Activated T-cell treated with anti-CD3 and anti-CD28 coated beads, Interleukin-2, amount 50 U/mL, for 4 hours (primary cell): ENCODE data around the gene MARF1. TPM values are rescaled to one million over a fixed set of nuclear protein-coding genes. Genes with fewer than 3 reads are reported as not detected.
A peak's percentile ranks its signal among the peaks of the same experiment; 100 is the strongest.
"Not testable (repeated sequence)": the region's sequence is repeated elsewhere in the genome, so short reads cannot be mapped to it uniquely, and the experiment has no call there.

Experiments
- ATAC-seq, 2 donors: fragments of 200-7000 bp; cut with Tn5 transposase; one replicate each; pipeline ENCODE4 v1.10.0; 2021
- DNase-seq: peaks from one replicate; pipeline ENCODE4 v3.0.0-alpha.2; 2020
- H3K27me3 Mint-ChIP-seq: one replicate; pipeline ENCODE4 v1.8.0; 2021; ENCODE audit warnings: low read depth, mixed read lengths
- H3K36me3 Mint-ChIP-seq: one replicate; pipeline ENCODE4 v1.8.0; 2022; ENCODE audit warnings: mixed read lengths; ENCODE audit not compliant: insufficient read depth
- H3K4me1 Mint-ChIP-seq: one replicate; pipeline ENCODE4 v1.8.0; 2021; ENCODE audit warnings: low read depth, mixed read lengths
- H3K4me3 Mint-ChIP-seq: one replicate; pipeline ENCODE4 v1.8.0; 2021; ENCODE audit warnings: mild to moderate bottlenecking, moderate library complexity, mixed read lengths
- H3K9me3 Mint-ChIP-seq: one replicate; pipeline ENCODE4 v1.8.0; 2021; ENCODE audit warnings: mixed read lengths
- total RNA-seq, 3 donors: library from RNA; stranded (reverse); gene quantifications; one replicate each; pipeline ENCODE4 v1.2.1, GENCODE V29; 2021

The MARF1 gene, protein sequence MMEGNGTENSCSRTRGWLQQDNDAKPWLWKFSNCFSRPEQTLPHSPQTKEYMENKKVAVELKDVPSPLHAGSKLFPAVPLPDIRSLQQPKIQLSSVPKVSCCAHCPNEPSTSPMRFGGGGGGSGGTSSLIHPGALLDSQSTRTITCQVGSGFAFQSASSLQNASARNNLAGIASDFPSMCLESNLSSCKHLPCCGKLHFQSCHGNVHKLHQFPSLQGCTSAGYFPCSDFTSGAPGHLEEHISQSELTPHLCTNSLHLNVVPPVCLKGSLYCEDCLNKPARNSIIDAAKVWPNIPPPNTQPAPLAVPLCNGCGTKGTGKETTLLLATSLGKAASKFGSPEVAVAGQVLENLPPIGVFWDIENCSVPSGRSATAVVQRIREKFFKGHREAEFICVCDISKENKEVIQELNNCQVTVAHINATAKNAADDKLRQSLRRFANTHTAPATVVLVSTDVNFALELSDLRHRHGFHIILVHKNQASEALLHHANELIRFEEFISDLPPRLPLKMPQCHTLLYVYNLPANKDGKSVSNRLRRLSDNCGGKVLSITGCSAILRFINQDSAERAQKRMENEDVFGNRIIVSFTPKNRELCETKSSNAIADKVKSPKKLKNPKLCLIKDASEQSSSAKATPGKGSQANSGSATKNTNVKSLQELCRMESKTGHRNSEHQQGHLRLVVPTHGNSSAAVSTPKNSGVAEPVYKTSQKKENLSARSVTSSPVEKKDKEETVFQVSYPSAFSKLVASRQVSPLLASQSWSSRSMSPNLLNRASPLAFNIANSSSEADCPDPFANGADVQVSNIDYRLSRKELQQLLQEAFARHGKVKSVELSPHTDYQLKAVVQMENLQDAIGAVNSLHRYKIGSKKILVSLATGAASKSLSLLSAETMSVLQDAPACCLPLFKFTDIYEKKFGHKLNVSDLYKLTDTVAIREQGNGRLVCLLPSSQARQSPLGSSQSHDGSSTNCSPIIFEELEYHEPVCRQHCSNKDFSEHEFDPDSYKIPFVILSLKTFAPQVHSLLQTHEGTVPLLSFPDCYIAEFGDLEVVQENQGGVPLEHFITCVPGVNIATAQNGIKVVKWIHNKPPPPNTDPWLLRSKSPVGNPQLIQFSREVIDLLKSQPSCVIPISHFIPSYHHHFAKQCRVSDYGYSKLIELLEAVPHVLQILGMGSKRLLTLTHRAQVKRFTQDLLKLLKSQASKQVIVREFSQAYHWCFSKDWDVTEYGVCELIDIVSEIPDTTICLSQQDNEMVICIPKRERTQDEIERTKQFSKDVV (N-terminal part only)
- 10 to 100 TPM; 24.3 to 35.0 (median 34.1) TPM for total RNA-seq

DNA sequence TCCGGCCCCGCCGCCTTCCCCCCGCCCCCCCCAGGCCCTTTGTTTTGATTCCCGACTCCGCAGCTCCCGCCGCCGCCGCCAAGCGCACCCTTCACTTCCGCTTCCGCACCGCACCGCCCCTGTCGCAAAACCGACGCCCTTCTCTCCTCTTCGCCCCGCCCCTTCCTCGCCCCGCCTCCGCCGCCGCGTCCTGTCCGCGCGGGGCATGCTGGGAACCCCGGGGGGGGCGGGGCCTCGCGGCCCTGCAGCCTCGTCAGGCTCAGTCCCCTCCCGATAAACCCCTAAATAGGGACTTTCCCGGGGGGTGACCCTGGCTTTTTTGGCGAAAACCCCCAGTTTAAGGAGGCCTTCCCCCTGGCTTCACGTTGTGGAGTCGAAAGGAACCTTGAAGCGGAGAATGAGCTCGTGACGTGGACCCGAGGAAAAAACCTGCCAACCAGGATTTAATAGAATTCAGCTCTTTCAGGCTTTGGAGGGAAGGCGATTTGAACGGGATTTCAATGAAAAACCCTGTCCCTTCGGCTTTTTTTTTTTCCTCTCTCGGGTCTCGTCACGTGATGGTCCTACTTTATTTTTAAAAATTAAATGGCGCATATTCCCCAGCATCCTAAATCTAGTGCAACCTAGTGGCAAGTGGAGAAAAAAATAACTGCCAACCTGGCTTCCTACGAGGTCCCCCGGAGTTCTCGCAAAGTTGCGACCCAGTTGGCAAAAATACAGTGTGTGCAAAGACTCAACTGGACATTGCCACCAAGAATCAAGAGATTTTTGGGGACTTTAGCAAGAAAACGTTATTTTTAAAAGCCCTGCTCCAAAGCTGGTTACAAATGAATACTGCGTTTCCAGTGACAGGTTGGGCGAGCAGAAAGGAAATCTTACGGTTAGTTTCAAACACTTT lies at the start of gene MARF1:
Gene MARF1 (minus strand): TSS at position 107 of the 898 bp plus-strand sequence. CDS start 3,921 bp downstream, outside the sequence.
- H3K9me3 Mint-ChIP-seq: no peaks in the 10 kb centered on the region
- no peaks in the 10 kb centered on the region for H3K27me3 Mint-ChIP-seq
- peak; percentile 75 to 76 for ATAC-seq
- peaks cover 9% of the 10 kb centered on the region for H3K36me3 Mint-ChIP-seq
- peak; percentile 100 for DNase-seq
- peaks cover 51% of the 10 kb centered on the region for H3K4me1 Mint-ChIP-seq
- peak within 1 kb of the TSS; percentile 89 for H3K4me3 Mint-ChIP-seq

DNA sequence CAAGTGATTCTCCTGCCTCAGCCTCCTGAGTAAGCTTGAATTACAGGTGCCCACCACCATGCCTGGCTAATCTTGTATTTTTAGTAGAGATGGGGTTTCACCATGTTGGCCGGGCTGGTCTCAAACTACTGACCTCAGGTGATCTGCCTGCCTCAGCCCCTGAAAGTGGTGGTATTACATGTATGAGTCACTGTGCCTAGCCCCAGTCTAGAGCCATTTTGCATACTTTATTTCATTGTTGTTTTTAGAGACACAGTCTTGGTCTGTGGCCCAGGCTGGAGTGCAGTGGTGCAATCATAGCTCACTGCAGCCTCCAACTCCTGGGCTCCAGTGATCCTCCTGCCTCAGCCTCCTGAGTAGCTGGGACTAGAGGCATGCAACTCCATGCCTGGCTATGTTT lies 49.6 kb upstream of the MARF1 start:
- H3K9me3 Mint-ChIP-seq, ATAC-seq, H3K27me3 Mint-ChIP-seq, H3K4me3 Mint-ChIP-seq, H3K4me1 Mint-ChIP-seq, DNase-seq: not testable (repeated sequence)
- H3K36me3 Mint-ChIP-seq: peaks cover 32% of the 10 kb centered on the region

DNA sequence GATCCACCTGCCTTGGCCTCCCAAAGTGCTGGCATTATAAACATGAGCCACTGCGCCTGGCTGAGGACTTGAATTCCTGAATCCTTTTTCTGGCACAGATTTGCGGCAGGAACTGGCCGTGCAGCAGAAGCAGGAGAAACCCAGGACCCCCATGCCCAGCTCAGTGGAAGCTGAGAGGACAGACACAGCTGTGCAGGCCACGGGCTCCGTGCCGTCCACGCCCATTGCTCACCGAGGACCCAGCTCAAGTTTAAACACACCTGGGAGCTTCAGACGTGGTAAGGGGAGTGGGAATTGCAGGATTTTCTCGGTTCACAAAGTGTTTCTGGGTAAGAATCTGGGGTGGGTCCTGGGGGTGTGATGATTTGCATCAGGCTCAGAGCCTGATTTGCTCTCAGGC lies 48.1 kb upstream of the MARF1 start:
- ATAC-seq (no peak), DNase-seq (no peak)
- H3K36me3 Mint-ChIP-seq: peaks cover 37% of the 10 kb centered on the region
- H3K4me1 Mint-ChIP-seq: no peaks in the 10 kb centered on the region
- no peaks in the 10 kb centered on the region for H3K27me3 Mint-ChIP-seq
- no peaks in the 10 kb centered on the region for H3K9me3 Mint-ChIP-seq
- no peak overlapping the region for H3K4me3 Mint-ChIP-seq

DNA sequence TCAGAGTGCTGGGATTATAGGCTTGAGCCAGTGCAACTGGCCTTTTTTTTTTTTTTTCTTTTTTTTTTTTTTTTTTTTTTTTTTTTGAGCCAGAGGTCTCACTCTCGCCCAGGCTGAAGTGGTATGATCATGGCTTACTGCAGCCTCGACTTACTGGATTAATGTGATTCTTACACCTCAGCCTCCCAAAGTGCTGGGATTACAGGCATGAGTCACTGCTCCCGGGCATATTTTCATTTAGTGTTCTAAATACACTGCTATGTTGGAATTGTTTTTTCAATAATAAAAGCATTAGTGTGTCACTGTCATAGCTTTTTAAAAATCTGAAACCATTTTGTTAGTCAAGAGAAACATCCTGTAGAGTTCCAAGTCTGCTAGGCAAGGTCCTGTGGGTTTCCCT lies 47.3 kb upstream of the MARF1 start:
- Mint-ChIP-seq H3K27me3 (no peaks in the 10 kb centered on the region), H3K36me3 (peaks cover 36% of the 10 kb centered on the region), H3K4me1 (peaks cover 3% of the 10 kb centered on the region), H3K9me3 (no peaks in the 10 kb centered on the region), H3K4me3 (no peak overlapping the region)
- ATAC-seq: no peak
- no peak for DNase-seq

DNA sequence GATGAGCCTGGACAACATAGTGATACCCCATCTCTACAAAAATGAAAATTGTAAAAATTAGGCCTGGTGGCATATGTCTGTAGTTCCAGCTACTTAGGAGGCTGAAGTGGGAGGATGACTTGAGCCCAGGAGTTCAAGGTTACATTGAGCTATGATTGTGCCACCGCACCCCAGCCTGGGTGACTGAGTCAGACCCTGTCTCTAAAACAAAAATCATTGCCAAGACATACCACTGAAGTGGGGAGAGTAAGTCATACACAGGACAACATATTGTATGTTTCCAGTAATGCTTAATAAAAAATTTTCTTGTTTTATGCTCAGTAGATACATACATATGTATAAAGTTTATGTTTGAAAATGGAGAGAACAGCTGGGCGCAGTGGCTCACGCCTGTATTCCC lies 46.3 kb upstream of the MARF1 start:
- Mint-ChIP-seq H3K36me3 (peaks cover 35% of the 10 kb centered on the region), H3K4me1 (peaks cover 3% of the 10 kb centered on the region), H3K27me3 (no peaks in the 10 kb centered on the region), H3K4me3 (no peak overlapping the region), H3K9me3 (no peaks in the 10 kb centered on the region)
- DNase-seq (no peak), ATAC-seq (no peak)

DNA sequence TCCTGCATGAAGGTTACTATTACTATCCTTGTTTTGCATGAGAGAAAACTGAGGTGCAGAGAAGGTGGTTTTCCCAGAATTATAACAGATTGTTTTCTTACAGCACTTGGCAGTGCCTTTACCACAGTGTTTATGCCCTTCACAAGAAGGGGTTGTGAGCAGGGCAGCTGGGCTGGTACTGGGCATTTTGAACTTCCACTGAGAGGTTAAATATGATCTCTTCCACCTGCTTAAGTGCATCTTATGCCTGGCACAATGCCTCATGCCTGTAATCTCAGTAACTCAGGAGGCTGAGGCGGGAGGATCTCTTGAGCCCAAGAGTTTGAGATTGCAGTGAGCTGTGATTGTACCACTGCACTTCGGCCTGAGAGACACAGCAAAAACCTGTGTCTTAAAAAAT lies 43.3 kb upstream of the MARF1 start:
- H3K27me3 Mint-ChIP-seq: no peaks in the 10 kb centered on the region

DNA sequence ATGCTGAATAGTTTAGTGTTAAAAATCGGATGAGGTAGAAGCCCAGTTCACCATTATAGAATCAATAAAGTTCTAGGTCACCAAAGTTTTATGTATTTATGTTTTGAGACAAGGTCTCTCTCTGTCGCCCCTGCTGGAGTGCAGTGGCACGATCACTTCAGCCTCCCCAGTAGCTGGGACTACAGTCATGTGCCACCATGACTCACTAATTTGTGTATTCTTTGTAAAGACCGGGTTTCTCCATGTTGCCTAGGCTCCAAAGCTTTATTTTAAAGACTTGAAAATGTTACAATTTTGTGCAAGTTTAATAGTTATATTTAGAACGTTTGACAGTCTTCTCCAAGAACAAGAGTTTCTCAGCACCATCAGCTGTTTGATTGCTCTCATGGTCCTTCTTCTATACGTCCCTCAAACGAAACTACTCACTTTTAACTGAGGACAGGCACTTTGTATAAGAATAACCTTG lies 39.2 kb upstream of the MARF1 start:
- no peaks in the 10 kb centered on the region for H3K9me3 Mint-ChIP-seq
- H3K4me1 Mint-ChIP-seq: peaks cover 9% of the 10 kb centered on the region
- H3K27me3 Mint-ChIP-seq: no peaks in the 10 kb centered on the region
- ATAC-seq: peak; percentile 94 to 96
- peaks cover 25% of the 10 kb centered on the region for H3K36me3 Mint-ChIP-seq
- peak; percentile 11 for DNase-seq
- H3K4me3 Mint-ChIP-seq: no peak overlapping the region

More for the DNA sequence above, 43.3 kb upstream of the MARF1 start:
- Mint-ChIP-seq H3K4me1 (peaks cover 7% of the 10 kb centered on the region), H3K4me3 (no peak overlapping the region), H3K9me3 (no peaks in the 10 kb centered on the region), H3K36me3 (peaks cover 23% of the 10 kb centered on the region)
- no peak for ATAC-seq
- no peak for DNase-seq

DNA sequence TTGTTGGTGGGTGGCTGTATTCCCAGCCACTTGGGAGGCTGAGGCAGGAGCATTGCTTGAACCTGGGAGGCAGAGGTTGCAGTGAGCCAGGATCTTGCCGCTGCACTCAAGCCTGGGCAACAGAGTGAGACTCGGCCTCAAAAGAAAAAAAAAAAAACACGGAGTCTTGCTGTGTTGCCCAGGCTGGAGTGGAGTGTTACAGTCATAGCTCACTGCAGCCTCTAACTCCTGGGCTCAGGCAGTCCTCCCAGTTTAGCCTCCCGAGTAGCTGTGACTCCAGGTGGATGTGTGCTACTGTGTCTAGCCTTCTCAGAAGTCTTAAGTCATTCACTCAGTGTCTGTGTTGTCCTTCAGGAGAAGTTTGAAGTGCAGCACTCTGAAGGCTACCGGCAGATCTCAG lies 34.5 kb upstream of the MARF1 start:
- H3K27me3 Mint-ChIP-seq: no peaks in the 10 kb centered on the region
- H3K9me3 Mint-ChIP-seq: no peaks in the 10 kb centered on the region
- H3K4me1 Mint-ChIP-seq: peaks cover 41% of the 10 kb centered on the region
- H3K36me3 Mint-ChIP-seq: peaks cover 31% of the 10 kb centered on the region
- ATAC-seq: no peak
- no peak for DNase-seq
- H3K4me3 Mint-ChIP-seq: no peak overlapping the region

DNA sequence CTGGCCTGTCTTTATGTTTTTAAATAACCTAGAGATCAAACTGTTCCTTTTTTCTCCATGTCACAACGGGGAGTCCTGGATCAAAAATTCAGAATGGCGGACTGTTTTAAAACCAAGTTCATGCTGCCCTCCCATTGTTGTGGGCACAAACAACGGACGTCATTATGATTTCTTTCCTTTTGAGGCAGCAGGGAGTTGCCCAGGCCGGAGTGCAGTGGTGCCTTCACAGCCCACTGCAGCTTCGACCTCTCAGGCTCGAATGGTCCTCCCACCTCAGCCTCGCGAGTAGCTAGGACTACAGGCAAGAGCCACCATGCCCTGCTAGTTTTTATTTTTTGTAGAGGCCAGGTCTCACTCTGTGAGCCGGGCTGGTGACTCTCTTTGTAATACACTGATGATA lies 33.6 kb upstream of the MARF1 start:
- H3K4me1 Mint-ChIP-seq: peaks cover 46% of the 10 kb centered on the region
- H3K27me3 Mint-ChIP-seq: no peaks in the 10 kb centered on the region
- no peak overlapping the region for H3K4me3 Mint-ChIP-seq
- no peak for DNase-seq
- H3K36me3 Mint-ChIP-seq: peaks cover 35% of the 10 kb centered on the region
- H3K9me3 Mint-ChIP-seq: no peaks in the 10 kb centered on the region
- ATAC-seq: no peak

DNA sequence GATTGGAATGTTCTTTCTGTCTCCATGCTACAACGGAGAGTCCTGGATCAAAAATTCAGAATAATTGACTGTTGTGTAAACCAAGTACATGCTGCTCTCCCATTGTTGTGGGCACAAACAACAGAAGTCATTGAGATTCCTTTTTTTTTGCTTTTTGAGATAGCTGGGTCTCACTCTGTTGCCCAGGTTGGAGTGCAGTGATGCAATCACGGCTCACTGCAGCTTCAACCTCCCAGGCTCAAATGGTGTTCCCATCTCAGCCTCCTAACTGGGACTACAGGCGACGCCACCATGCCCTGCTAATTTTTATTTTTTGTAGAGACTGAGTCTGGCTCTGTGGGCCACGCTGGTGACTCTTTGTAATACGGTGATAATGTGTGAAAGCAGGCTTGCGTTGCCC lies 31.6 kb upstream of the MARF1 start:
- peaks cover 48% of the 10 kb centered on the region for H3K4me1 Mint-ChIP-seq
- peaks cover 33% of the 10 kb centered on the region for H3K36me3 Mint-ChIP-seq

DNA sequence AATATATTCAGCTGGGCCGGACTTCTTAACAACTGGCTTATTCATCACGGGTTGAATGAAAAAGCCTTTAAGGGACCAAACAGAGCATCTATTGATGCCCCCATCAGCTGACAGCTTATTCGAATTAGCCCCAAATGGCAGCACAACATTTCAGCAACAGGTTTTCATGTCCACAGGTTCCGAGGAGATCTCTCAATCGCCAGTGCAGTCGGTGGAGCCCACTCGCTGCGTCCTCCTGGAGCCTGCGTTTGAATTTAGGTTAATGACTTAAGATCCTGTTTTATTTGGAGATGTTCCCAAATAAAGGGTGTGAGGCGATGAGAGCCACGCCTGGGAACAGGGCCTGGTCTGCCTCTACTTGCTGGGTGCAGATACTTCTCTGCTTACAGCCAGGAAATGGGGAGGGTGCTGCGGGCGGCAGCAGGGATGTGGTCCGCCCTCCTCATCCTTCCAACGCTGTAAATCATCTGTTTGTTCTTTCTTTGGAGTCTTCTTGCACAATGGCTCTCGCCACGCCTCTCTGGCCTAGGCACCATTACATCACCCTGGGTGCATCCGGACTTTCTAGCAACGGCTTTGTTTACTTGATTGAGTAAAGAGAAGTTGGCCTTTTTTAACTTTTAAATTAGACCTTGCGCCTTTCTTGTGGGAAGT lies 29.7 kb upstream of the MARF1 start:
- DNase-seq: peak; percentile 35
- H3K4me1 Mint-ChIP-seq: peaks cover 47% of the 10 kb centered on the region
- no peaks in the 10 kb centered on the region for H3K27me3 Mint-ChIP-seq
- H3K9me3 Mint-ChIP-seq: no peaks in the 10 kb centered on the region
- peak; percentile 67 to 81 for ATAC-seq
- peak overlapping the region; percentile 22 for H3K4me3 Mint-ChIP-seq
- peaks cover 23% of the 10 kb centered on the region for H3K36me3 Mint-ChIP-seq

More for the DNA sequence above, 31.6 kb upstream of the MARF1 start:
- Mint-ChIP-seq H3K27me3 (no peaks in the 10 kb centered on the region), H3K9me3 (no peaks in the 10 kb centered on the region), H3K4me3 (no peak overlapping the region)
- ATAC-seq: no peak
- no peak for DNase-seq

DNA sequence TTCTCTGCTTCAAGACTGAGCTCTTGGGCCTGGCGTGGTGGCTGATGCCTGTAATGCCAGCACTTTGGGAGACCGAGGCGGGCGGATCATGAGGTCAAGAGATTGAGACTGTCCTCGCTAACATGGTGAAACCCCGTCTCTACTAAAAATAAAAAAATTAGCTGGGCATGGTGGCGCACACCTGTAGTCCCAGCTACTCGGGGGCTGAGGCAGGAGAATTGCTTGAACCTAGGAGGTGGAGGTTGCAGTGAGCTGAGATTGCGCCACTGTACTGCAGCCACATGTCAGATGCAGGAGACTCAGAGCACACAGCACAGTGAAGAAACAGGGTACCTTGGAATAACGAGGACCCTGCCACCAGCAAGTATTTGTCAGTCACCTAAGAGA lies 29.2 kb upstream of the MARF1 start:
- H3K9me3 Mint-ChIP-seq, H3K4me3 Mint-ChIP-seq, H3K27me3 Mint-ChIP-seq, DNase-seq: not testable (repeated sequence)
- H3K36me3 Mint-ChIP-seq: peaks cover 25% of the 10 kb centered on the region
- ATAC-seq: peak; percentile 10 to 35
- H3K4me1 Mint-ChIP-seq: peaks cover 47% of the 10 kb centered on the region
